Measurements from ENCODE around the gene KDM5B. TPM values are rescaled to one million over a fixed set of nuclear protein-coding genes. Genes with fewer than 3 reads are reported as not detected.

The KDM5B gene
- total and polyA plus RNA-seq, 2 of the 8 experiments (the other 6 are each of a cell fraction or from before 2014, with no cell fraction given) = 73.3 to 210 TPM

DNA sequence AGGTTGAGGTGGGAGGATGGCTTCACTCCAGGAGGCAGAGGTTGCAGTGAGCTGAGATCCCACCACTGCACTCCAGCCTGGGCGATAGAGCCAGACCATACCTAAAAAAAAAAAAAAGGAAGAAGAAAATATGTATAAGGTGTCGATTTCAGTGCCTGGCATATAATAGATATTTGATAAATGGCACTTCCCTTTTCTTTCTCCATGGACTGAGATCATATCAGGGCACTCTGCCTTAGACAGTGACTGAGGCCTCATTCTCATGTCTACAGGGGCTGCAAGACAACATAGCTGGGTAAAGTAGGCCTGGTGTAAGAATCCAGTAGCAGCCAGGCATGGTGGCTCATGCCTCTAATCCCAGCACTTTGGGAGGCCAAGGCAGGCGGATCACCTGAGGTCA is 23.7 kb upstream of the KDM5B start:
- Histone ChIP-seq H3K23me2 (ENCODE audit: low read depth, low read length) (no peaks in the 10 kb centered on the region), H4K91ac (replicated peaks; ENCODE audit: insufficient read length, low read length) (no peak overlapping the region), H3K18ac (ENCODE audit: extremely low read depth, low read length) (no peak overlapping the region), H3K36me3 (ENCODE audit: control insufficient read depth in 2 of 4, insufficient read depth in 4 of 4, low read length in 3 of 4) (no peaks in the 10 kb centered on the region), H2AFZ (ENCODE audit: low read length) (no peak overlapping the region), H3K4me1 (replicated peaks in 1 of 4; ENCODE audit: control insufficient read depth in 3 of 4, insufficient read depth in 4 of 4, low read length in 3 of 4) (peaks cover 0 to 6% (median 5%) of the 10 kb centered on the region in 4 experiments; a peak in 6 of 7 replicates), H3K27me3 (replicated peaks in 1 of 4; ENCODE audit: control insufficient read depth in 3 of 4, extremely low read depth in 1 of 4, insufficient read depth in 3 of 4, low read length in 3 of 4) (no peaks in the 10 kb centered on the region), H3K79me2 (ENCODE audit: control insufficient read depth in 1 of 2, insufficient read depth in 2 of 2, low read length in 2 of 2) (no peaks in the 10 kb centered on the region), H3K4me3 (ENCODE audit: extremely low read depth in 1 of 4, insufficient read depth in 2 of 4, low read depth in 3 of 4, low read length in 4 of 4) (no peak overlapping the region), H4K20me1 (replicated peaks in 1 of 2; ENCODE audit: control insufficient read depth in 1 of 2, insufficient read depth in 2 of 2, low read length in 2 of 2) (no peaks in the 10 kb centered on the region), H2BK12ac (ENCODE audit: low read depth, low read length) (no peak overlapping the region), H4K5ac (ENCODE audit: insufficient read length, low read depth, low read length) (no peak overlapping the region), H3K79me1 (ENCODE audit: low read depth, low read length) (no peaks in the 10 kb centered on the region), H3K4ac (replicated peaks; ENCODE audit: insufficient read length, low read depth, low read length) (no peak overlapping the region), H3K9me3 (ENCODE audit: insufficient read depth in 2 of 2, low read depth in 1 of 2, low read length in 1 of 2) (no peaks in the 10 kb centered on the region), H2BK120ac (replicated peaks; ENCODE audit: low read depth, low read length) (no peak overlapping the region), H3K9ac (replicated peaks in 1 of 4; ENCODE audit: extremely low read depth in 1 of 4, low read depth in 3 of 4, low read length in 3 of 4) (no peak overlapping the region), H3K14ac (ENCODE audit: insufficient read length) (no peak overlapping the region), H3K4me2 (ENCODE audit: insufficient read depth in 1 of 2, low read depth in 2 of 2, low read length in 2 of 2) (no peak overlapping the region), H2BK5ac (ENCODE audit: low read depth, low read length) (no peak overlapping the region), H3K23ac (ENCODE audit: insufficient read length) (no peak overlapping the region), H2AK5ac (ENCODE audit: low read depth, low read length) (no peak overlapping the region), H4K8ac (ENCODE audit: extremely low read depth, insufficient read depth, low read length) (no peak overlapping the region; the same call in 1 of the 2 replicates), H3K56ac (replicated peaks; ENCODE audit: insufficient read length, low read depth, low read length) (no peak overlapping the region), H2BK15ac (ENCODE audit: low read length) (no peak overlapping the region), H2BK20ac (ENCODE audit: low read length) (no peak overlapping the region), H3K27ac (ENCODE audit: low read depth, low read length) (no peak overlapping the region)
- ChIA-PET CTCF (ENCODE audit: partially characterized antibody) (interaction anchor here (0.8 to 1.0 kb wide), 3 partner anchors 21 to 111 kb away, joined by 3 read pairs; no protein-coding TSS in a partner anchor), POLR2A (ENCODE audit: partially characterized antibody) (interaction anchor here (1.0 to 1.4 kb wide), 2 partner anchors 21 to 30 kb away, joined by 3 to 4 read pairs; partner anchors contain the start of gene PCAT6)
- WGBS, 2 experiments (ENCODE audit: extremely low coverage in 1 of 2, insufficient coverage in 1 of 2, insufficient read length in 1 of 2, insufficient replicate concordance in 2 of 2, low coverage in 1 of 2, low lambda C conversion rate in 2 of 2, missing lambda C conversion rate in 1 of 2) = 95% methylated on average over 2 of the region's 3 CpGs; no CpG with 5 or more reads in 1 of the 2 experiments
- DNase-seq (ENCODE audit: low read depth in 1 of 2, low spot score in 2 of 2) = no peak
- FAIRE-seq = no peak
- TF ChIP-seq FOSL1 (IDR thresholded peaks at IDR 0.05; ENCODE audit: insufficient read depth, low read depth, low read length) (no peak), JUND (IDR thresholded peaks at IDR 0.05; ENCODE audit: low read length) (no peak), EZH2 (IDR thresholded peaks at IDR 0.05; ENCODE audit: low read depth, low read length, severe bottlenecking) (no peak), KDM4A (IDR thresholded peaks at IDR 0.05; ENCODE audit: low read depth, low read length, severe bottlenecking) (no peak), POLR2A (IDR thresholded peaks at IDR 0.05; ENCODE audit: control extremely low read depth in 1 of 2, low read depth in 2 of 2, low read length in 2 of 2) (no peak), CREB1 (IDR thresholded peaks at IDR 0.05) (no peak), SAP30 (IDR thresholded peaks at IDR 0.05; ENCODE audit: insufficient read depth, insufficient replicate concordance, low read length) (no peak), CTBP2 (IDR thresholded peaks at IDR 0.05; ENCODE audit: borderline replicate concordance, insufficient read depth, insufficient read length, low read length) (no peak), POLR2AphosphoS5 (IDR thresholded peaks at IDR 0.05; ENCODE audit: low read depth, low read length) (no peak), TAF7 (optimal IDR thresholded peaks at IDR 0.05; ENCODE audit: borderline replicate concordance, low read depth, low read length) (no peak), BRCA1 (IDR thresholded peaks at IDR 0.05; ENCODE audit: low read depth, low read length) (no peak), SP4 (IDR thresholded peaks at IDR 0.05; ENCODE audit: low read length) (no peak), CHD1 (IDR thresholded peaks at IDR 0.05; ENCODE audit: low read depth, low read length) (no peak), BCL11A (IDR thresholded peaks at IDR 0.05; ENCODE audit: low read depth in 2 of 2, low read length in 2 of 2) (no peak)
- TF ChIP-seq, protein P1, sequence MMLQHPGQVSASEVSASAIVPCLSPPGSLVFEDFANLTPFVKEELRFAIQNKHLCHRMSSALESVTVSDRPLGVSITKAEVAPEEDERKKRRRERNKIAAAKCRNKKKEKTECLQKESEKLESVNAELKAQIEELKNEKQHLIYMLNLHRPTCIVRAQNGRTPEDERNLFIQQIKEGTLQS (IDR thresholded peaks at IDR 0.05; ENCODE audit: insufficient read depth, low read depth, low read length) = no peak

All from H1 (cell line).